ENCODE measurements around the gene VPS13D.
A peak's percentile ranks its signal among the peaks of the same experiment; 100 is the strongest.

Gene VPS13D

GRCh38 chr1:12186679-12186985 lies 43.2 kb upstream of the VPS13D start:
- CTCF ChIA-PET, result no interaction called here
- no peak for DNase-seq (ENCODE audit: extremely low spot score)
- POLR2A ChIA-PET, result no interaction called here
- TF ChIP-seq SUZ12 (IDR thresholded peaks at IDR 0.05) (no peak), ELF4 (IDR thresholded peaks at IDR 0.05) (no peak), ZNF384 (IDR thresholded peaks at IDR 0.05) (no peak)

GRCh38 chr1:12188115-12188514 lies 41.7 kb upstream of the VPS13D start:
- TF ChIP-seq SUZ12 (IDR thresholded peaks at IDR 0.05), result no peak
- no peak for TF ChIP-seq FOXK2 (IDR thresholded peaks at IDR 0.05)
- TF ChIP-seq ZNF384 (IDR thresholded peaks at IDR 0.05), result no peak
- no peak for TF ChIP-seq FOXA1 (IDR thresholded peaks at IDR 0.05)
- no peak for TF ChIP-seq ARNT (IDR thresholded peaks at IDR 0.05)
- no peak for TF ChIP-seq CTBP1 (IDR thresholded peaks at IDR 0.05; ENCODE audit: borderline replicate concordance)
- TF ChIP-seq NFRKB (IDR thresholded peaks at IDR 0.05), result no peak
- TF ChIP-seq LEF1 (IDR thresholded peaks at IDR 0.05; ENCODE audit: borderline replicate concordance), result no peak
- no peak for TF ChIP-seq PKNOX1 (IDR thresholded peaks at IDR 0.05)
- TF ChIP-seq FOXM1 (IDR thresholded peaks at IDR 0.05; ENCODE audit: borderline replicate concordance), result no peak
- TF ChIP-seq TARDBP (IDR thresholded peaks at IDR 0.05), result no peak
- no peak for TF ChIP-seq L3MBTL2 (conservative IDR thresholded peaks at IDR 0.05)
- TF ChIP-seq BHLHE40 (IDR thresholded peaks at IDR 0.05; ENCODE audit: borderline replicate concordance), result no peak
- TF ChIP-seq ELF4 (IDR thresholded peaks at IDR 0.05), result no peak
- TF ChIP-seq HDGF (IDR thresholded peaks at IDR 0.05; ENCODE audit: borderline replicate concordance), result no peak
- no peak for TF ChIP-seq SP1 (IDR thresholded peaks at IDR 0.05)
- CTCF ChIA-PET, result interaction anchor here (0.7 to 1.4 kb wide), 2 partner anchors 11 to 63 kb away, joined by 3 to 5 read pairs; no protein-coding TSS in a partner anchor
- POLR2A ChIA-PET, result no interaction called here
- DNase-seq (ENCODE audit: extremely low spot score), result no peak

- no peak for DNase-seq (ENCODE audit: extremely low spot score)
- ChIA-PET CTCF (interaction anchor here (0.7 kb wide), 1 partner anchor 11 kb away, joined by 3 read pairs; no protein-coding TSS in a partner anchor), POLR2A (no interaction called here)
- no peak for TF ChIP-seq FOXA1 (IDR thresholded peaks at IDR 0.05)
- no peak for TF ChIP-seq FOXM1 (IDR thresholded peaks at IDR 0.05; ENCODE audit: borderline replicate concordance)
- TF ChIP-seq NFRKB (IDR thresholded peaks at IDR 0.05), result no peak
- TF ChIP-seq PKNOX1 (IDR thresholded peaks at IDR 0.05), result no peak
- TF ChIP-seq BHLHE40 (IDR thresholded peaks at IDR 0.05; ENCODE audit: borderline replicate concordance), result no peak
- TF ChIP-seq ARNT (IDR thresholded peaks at IDR 0.05), result no peak
- TF ChIP-seq ZNF384 (IDR thresholded peaks at IDR 0.05), result no peak
Measured at GRCh38 chr1:12188657-12189327, 41.0 kb upstream of the VPS13D start.

GRCh38 chr1:12189328-12189682 lies 40.5 kb upstream of the VPS13D start:
- CTCF ChIA-PET, result no interaction called here

GRCh38 chr1:12191242-12192032 lies 38.4 kb upstream of the VPS13D start:
- ChIA-PET POLR2A (no interaction called here), CTCF (no interaction called here)
- TF ChIP-seq NFRKB (IDR thresholded peaks at IDR 0.05), result no peak
- peak; percentile 74 for TF ChIP-seq L3MBTL2 (conservative IDR thresholded peaks at IDR 0.05)
- no peak for TF ChIP-seq FOXK2 (IDR thresholded peaks at IDR 0.05)
- no peak for TF ChIP-seq SP1 (IDR thresholded peaks at IDR 0.05)
- peak; percentile 59 for DNase-seq (ENCODE audit: extremely low spot score)

More at GRCh38 chr1:12189328-12189682, 40.5 kb upstream of the VPS13D start:
- POLR2A ChIA-PET, result no interaction called here
- no peak for DNase-seq (ENCODE audit: extremely low spot score)
- TF ChIP-seq TARDBP (IDR thresholded peaks at IDR 0.05), result no peak
- no peak for TF ChIP-seq CTBP1 (IDR thresholded peaks at IDR 0.05; ENCODE audit: borderline replicate concordance)
- TF ChIP-seq LEF1 (IDR thresholded peaks at IDR 0.05; ENCODE audit: borderline replicate concordance), result no peak
- no peak for TF ChIP-seq PKNOX1 (IDR thresholded peaks at IDR 0.05)
- TF ChIP-seq ARNT (IDR thresholded peaks at IDR 0.05), result no peak
- no peak for TF ChIP-seq FOXK2 (IDR thresholded peaks at IDR 0.05)
- TF ChIP-seq SP1 (IDR thresholded peaks at IDR 0.05), result no peak
- no peak for TF ChIP-seq FOXA1 (IDR thresholded peaks at IDR 0.05)
- no peak for TF ChIP-seq ZNF384 (IDR thresholded peaks at IDR 0.05)

GRCh38 chr1:12194666-12195216 lies 35.1 kb upstream of the VPS13D start:
- ChIA-PET POLR2A (no interaction called here), CTCF (no interaction called here)
- TF ChIP-seq ELF4 (IDR thresholded peaks at IDR 0.05) (no peak), FOXK2 (IDR thresholded peaks at IDR 0.05) (no peak), TARDBP (IDR thresholded peaks at IDR 0.05) (no peak)
- DNase-seq (ENCODE audit: extremely low spot score), result no peak

- POLR2A ChIA-PET, result no interaction called here
- DNase-seq (ENCODE audit: extremely low spot score), result no peak
- no peak for TF ChIP-seq TARDBP (IDR thresholded peaks at IDR 0.05)
- TF ChIP-seq L3MBTL2 (conservative IDR thresholded peaks at IDR 0.05), result no peak
- TF ChIP-seq ZNF384 (IDR thresholded peaks at IDR 0.05), result no peak
- CTCF ChIA-PET, result no interaction called here
Measured at GRCh38 chr1:12195416-12195815, 34.4 kb upstream of the VPS13D start.
